ENCODE measurements around the gene SRD5A1. TPM values are rescaled to one million over a fixed set of nuclear protein-coding genes. Genes with fewer than 3 reads are reported as not detected.
"Not testable (repeated sequence)": the region's sequence is repeated elsewhere in the genome, so short reads cannot be mapped to it uniquely, and the experiment has no call there.

Gene SRD5A1
- total RNA-seq, 1 donor from 2014 or later = 21.6 TPM

DNA sequence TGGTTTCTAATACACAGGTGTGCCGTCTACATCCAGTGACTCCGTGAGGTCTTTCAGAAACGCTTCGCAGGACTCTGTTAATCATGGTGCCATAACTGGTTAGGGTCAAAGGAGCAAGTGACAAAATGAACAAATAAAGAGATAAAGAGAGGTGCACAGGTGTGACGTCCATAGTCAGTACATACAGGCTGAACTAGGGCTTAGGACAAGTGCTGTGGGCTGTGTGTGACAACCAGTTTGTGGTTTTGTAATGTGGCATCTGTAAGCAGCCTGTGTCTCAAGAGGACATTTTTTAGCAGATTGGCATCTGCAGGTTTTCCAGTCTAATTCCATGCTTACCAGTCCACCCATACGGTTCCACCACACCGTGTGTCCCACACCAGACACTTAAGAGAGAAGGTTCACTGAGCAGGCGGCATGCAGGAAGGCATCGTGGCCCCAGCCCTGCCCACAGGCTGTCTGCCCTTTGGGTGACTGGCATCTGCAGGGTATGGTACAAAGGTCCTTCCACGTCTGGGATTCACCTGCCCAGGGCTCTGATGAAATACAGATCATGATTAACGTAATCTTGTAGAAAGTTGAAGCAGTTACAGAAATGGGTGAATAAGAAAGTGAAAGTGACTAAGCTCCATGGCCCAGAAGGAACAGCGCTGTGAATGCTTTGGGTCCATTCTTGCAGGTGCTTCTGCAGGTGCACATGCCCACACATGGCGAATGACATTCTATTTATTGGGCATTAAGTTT lies 26.9 kb downstream of the SRD5A1 start:
- Mint-ChIP-seq H3K27ac (ENCODE audit: unreplicated experiment) (no peak overlapping the region), H3K4me1 (ENCODE audit: unreplicated experiment) (no peaks in the 10 kb centered on the region), H3K4me3 (ENCODE audit: unreplicated experiment) (no peak overlapping the region), H3K9me3 (ENCODE audit: unreplicated experiment) (no peaks in the 10 kb centered on the region), H3K27me3 (ENCODE audit: unreplicated experiment) (peaks cover 4% of the 10 kb centered on the region), H3K36me3 (ENCODE audit: low read depth, unreplicated experiment) (peaks cover 30% of the 10 kb centered on the region)
- TF ChIP-seq, protein P1, sequence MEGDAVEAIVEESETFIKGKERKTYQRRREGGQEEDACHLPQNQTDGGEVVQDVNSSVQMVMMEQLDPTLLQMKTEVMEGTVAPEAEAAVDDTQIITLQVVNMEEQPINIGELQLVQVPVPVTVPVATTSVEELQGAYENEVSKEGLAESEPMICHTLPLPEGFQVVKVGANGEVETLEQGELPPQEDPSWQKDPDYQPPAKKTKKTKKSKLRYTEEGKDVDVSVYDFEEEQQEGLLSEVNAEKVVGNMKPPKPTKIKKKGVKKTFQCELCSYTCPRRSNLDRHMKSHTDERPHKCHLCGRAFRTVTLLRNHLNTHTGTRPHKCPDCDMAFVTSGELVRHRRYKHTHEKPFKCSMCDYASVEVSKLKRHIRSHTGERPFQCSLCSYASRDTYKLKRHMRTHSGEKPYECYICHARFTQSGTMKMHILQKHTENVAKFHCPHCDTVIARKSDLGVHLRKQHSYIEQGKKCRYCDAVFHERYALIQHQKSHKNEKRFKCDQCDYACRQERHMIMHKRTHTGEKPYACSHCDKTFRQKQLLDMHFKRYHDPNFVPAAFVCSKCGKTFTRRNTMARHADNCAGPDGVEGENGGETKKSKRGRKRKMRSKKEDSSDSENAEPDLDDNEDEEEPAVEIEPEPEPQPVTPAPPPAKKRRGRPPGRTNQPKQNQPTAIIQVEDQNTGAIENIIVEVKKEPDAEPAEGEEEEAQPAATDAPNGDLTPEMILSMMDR (IDR thresholded peaks at IDR 0.05; ENCODE audit: unreplicated experiment) = no peak
- DNase-seq (ENCODE audit: low spot score) = no peak

DNA sequence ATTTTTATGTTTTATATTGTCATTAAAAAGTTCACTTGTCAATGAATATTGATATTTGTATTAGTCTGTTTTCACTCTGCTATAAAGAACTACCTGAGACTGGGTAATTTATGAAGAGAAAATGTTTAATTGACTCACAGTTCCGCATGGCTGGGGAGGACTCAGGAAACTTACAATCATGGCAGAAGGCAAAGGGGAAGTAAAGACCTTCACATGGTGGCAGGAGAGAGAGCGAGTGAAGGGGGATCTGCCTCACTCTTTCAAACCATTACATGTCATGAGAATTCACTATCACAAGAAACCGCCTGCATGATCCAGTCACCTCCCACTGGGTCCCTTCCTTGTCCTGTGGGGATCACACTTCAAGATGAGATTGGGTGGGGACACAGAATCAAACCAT lies 27.4 kb downstream of the SRD5A1 start:
- no peaks in the 10 kb centered on the region for H3K4me1 Mint-ChIP-seq (ENCODE audit: unreplicated experiment)
- peaks cover 25% of the 10 kb centered on the region for H3K36me3 Mint-ChIP-seq (ENCODE audit: low read depth, unreplicated experiment)
- no peaks in the 10 kb centered on the region for H3K9me3 Mint-ChIP-seq (ENCODE audit: unreplicated experiment)
- H3K4me3 Mint-ChIP-seq (ENCODE audit: unreplicated experiment) = no peak overlapping the region
- TF ChIP-seq, protein P1 (IDR thresholded peaks at IDR 0.05; ENCODE audit: unreplicated experiment) = no peak
- no peak overlapping the region for H3K27ac Mint-ChIP-seq (ENCODE audit: unreplicated experiment)
- no peak for DNase-seq (ENCODE audit: low spot score)
- peaks cover 4% of the 10 kb centered on the region for H3K27me3 Mint-ChIP-seq (ENCODE audit: unreplicated experiment)

DNA sequence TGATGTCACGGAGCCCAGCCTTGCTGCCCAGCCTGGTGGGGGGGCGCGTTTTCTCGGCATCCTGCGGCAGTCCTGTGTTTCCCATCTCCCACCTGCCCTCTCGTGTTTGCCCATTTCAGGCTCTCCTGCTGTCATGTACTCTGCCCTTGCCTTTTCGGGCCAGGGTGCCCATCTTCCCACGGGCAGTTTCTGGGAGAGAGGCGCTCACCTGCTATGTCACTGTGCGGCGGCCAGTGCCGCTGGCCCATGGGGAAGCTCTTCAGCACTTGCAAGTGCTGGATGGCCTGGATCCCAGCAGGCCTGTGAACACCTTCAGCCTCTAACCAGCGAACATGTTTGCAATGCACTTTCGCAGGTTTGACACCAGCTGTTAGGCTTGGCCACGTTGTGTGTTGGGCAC lies 33.5 kb downstream of the SRD5A1 start:
- Mint-ChIP-seq H3K27ac (ENCODE audit: unreplicated experiment) (no peak overlapping the region), H3K27me3 (ENCODE audit: unreplicated experiment) (peaks cover 1% of the 10 kb centered on the region), H3K36me3 (ENCODE audit: low read depth, unreplicated experiment) (peaks cover 9% of the 10 kb centered on the region), H3K4me1 (ENCODE audit: unreplicated experiment) (no peaks in the 10 kb centered on the region), H3K4me3 (ENCODE audit: unreplicated experiment) (no peak overlapping the region), H3K9me3 (ENCODE audit: unreplicated experiment) (no peaks in the 10 kb centered on the region)
- no peak for DNase-seq (ENCODE audit: low spot score)
- TF ChIP-seq, protein P1 (IDR thresholded peaks at IDR 0.05; ENCODE audit: unreplicated experiment) = no peak

DNA sequence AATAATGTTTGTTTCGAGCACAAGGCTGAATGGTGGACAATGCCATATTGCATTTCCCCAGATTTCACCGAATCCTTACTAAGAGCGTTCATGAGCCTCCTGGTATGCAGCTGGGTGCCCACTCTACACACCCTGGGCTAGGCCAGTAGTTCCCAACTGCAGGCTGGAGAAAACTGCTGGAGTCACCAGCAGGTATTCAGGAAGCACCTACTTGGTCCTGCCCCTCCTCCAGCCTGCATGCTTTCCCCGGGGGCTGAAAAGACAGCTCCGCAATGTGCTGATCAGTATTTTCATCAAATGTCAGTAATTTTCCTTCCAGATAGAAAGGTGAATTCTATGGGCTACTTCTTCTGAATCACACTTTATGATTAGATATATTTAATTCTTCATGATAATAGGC lies 34.4 kb downstream of the SRD5A1 start:
- TF ChIP-seq, protein P1 (IDR thresholded peaks at IDR 0.05; ENCODE audit: unreplicated experiment) = no peak
- H3K4me3 Mint-ChIP-seq (ENCODE audit: unreplicated experiment) = no peak overlapping the region
- DNase-seq (ENCODE audit: low spot score) = no peak
- H3K27me3 Mint-ChIP-seq (ENCODE audit: unreplicated experiment) = peaks cover 1% of the 10 kb centered on the region
- no peak overlapping the region for H3K27ac Mint-ChIP-seq (ENCODE audit: unreplicated experiment)
- H3K9me3 Mint-ChIP-seq (ENCODE audit: unreplicated experiment) = no peaks in the 10 kb centered on the region
- no peaks in the 10 kb centered on the region for H3K4me1 Mint-ChIP-seq (ENCODE audit: unreplicated experiment)
- H3K36me3 Mint-ChIP-seq (ENCODE audit: low read depth, unreplicated experiment) = peaks cover 9% of the 10 kb centered on the region

DNA sequence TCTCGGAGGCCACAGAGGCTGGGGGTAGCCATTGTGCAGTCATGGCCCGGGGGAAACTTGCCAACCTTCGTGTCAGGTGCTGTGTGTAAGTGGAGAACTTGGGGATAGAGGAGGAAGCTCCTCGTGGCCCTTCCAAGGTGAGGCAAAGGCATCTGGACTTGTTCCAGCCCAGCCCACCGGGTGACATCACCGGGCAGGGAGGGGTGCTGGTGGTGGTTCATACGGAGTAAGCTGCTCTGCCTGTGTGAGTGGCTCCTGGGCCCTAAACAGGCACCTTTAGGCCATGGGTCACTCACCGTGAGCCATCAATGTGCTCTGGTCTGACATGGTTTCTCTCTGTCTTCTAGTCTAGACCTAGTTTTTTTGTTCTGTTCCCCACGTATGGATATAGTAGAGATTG lies 35.5 kb downstream of the SRD5A1 start:
- not testable (repeated sequence) for H3K27me3 Mint-ChIP-seq (ENCODE audit: unreplicated experiment); H3K9me3 Mint-ChIP-seq (ENCODE audit: unreplicated experiment); H3K4me1 Mint-ChIP-seq (ENCODE audit: unreplicated experiment); H3K4me3 Mint-ChIP-seq (ENCODE audit: unreplicated experiment); H3K27ac Mint-ChIP-seq (ENCODE audit: unreplicated experiment); DNase-seq (ENCODE audit: low spot score)
- peaks cover 19% of the 10 kb centered on the region for H3K36me3 Mint-ChIP-seq (ENCODE audit: low read depth, unreplicated experiment)

All from endothelial cell (in vitro differentiated cells).